ENCODE results near the gene HS6ST3. TPM values are rescaled to one million over a fixed set of nuclear protein-coding genes. Genes with fewer than 3 reads are reported as not detected.

The HS6ST3 gene
- polyA plus RNA-seq, 4 donors, result 2.7 to 3.9 (median 3.4) TPM

DNA sequence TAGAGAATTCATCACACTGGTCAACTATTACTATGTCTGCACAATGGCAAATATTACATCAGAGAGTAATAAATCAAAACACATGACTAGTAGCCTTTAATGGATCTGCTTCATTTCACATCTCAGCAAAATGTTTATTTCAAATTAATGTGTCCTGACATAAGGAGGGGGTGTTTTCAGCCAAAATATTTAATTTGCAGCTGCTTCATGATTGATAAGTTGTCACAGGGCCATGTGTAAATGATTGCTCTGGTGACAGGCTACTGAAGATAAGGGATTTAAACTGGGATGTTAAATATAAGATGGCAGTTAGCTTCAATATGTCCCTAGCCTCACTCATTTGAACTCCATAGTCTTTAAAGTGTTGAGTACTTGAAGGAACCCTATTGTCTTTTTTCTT is 601.1 kb downstream of the HS6ST3 start:
- DNase-seq (ENCODE audit: low read depth in 4 of 4, low spot score in 2 of 4), result no peak

- DNase-seq (ENCODE audit: low read depth in 4 of 4, low spot score in 2 of 4), result no peak
These were observed 606.5 kb downstream of the HS6ST3 start for GRCh38 chr13:96696389-96696900.

DNA sequence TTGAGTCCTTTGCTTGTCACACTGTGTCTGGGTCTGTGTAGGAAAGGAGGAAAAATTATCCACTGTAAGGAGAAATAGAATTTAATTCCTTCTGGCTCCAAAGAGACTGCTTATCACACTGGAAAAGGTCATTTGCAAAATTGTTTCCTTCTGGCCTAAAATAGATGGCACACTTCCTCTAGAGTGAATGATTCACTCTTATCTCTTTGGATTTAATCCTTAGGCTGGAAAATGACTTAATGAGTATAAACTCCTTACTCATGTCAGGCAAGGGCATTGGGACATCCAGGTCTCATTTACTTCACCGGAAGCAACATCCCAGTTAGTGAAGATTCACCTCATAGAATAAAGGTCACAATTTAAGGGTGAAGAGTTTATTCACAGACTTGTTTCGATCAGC is 610.8 kb downstream of the HS6ST3 start:
- no peak for DNase-seq (ENCODE audit: low read depth in 4 of 4, low spot score in 2 of 4)

DNA sequence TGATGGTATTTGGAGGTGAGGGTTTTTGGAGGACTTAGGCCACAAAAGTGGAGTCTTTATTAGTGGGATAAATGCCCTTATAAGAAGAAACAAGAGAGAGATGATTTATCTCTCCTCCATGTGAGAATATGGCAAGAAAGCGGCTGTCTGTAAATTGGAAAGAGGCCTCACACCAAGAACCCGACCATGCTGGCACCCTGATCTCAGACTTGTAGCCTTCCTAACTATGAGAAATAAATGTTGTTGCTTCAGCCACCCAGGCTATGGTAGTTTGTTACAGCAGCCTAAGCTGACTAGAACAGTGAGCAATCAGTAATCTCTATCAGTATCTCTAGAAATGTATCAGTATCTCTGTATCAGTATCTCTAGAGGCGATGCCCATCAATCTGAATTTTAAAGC is 617.2 kb downstream of the HS6ST3 start:
- no peak for DNase-seq (ENCODE audit: low read depth in 4 of 4, low spot score in 2 of 4)

GRCh38 chr13:96710166-96710862 is 620.4 kb downstream of the HS6ST3 start:
- DNase-seq (ENCODE audit: low read depth in 4 of 4, low spot score in 2 of 4), result no peak

DNA sequence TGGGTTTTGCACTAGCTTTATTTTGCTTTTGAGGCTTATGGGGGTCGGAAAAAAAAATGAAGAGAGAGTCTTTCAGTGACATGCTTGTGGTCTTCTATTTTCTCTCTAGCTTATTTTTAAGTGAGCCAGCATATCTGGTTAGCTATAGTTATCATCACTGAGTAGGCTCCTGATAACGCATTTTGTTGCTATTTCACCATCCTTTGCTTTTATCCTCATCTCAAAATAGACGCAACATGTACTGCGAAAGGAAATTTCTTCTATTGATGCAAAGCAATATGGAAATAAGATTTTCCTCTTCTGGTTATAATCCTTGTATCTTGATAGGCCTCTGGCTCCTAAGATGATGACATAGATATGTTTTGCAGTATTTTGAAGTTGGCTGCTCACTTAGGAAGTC is 630.5 kb downstream of the HS6ST3 start:
- no peak for DNase-seq (ENCODE audit: low read depth in 4 of 4, low spot score in 2 of 4)

- no peak for DNase-seq (ENCODE audit: low read depth in 4 of 4, low spot score in 2 of 4)
These were observed 636.7 kb downstream of the HS6ST3 start for GRCh38 chr13:96726651-96727050.

DNA sequence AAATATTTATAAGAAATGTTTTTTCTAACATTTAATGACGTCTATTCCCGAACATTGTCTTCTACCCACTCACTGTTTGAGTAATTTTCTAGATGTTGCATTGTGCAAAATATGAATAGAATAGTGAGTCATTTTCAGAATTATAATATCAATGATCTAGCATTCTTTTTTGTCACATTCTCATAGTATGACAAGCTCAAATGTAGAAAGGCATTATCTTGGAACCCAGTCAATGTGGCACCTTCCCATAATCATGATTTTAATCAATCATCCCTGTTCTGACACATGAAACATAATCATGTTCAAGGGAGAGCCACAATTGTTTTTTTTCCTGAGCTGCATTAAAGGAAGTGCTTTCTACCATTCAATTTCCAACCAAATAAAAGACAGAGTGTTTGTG is 638.6 kb downstream of the HS6ST3 start:
- no peak for DNase-seq (ENCODE audit: low read depth in 4 of 4, low spot score in 2 of 4)

GRCh38 chr13:96730676-96731075 is 640.8 kb downstream of the HS6ST3 start:
- no peak for DNase-seq (ENCODE audit: low read depth in 4 of 4, low spot score in 2 of 4)

- no peak for DNase-seq (ENCODE audit: low read depth in 4 of 4, low spot score in 2 of 4)
These were observed 644.6 kb downstream of the HS6ST3 start for GRCh38 chr13:96734499-96734898.

GRCh38 chr13:96741779-96742178 is 651.9 kb downstream of the HS6ST3 start:
- no peak for DNase-seq (ENCODE audit: low read depth in 4 of 4, low spot score in 2 of 4)

GRCh38 chr13:96743296-96744089 is 653.6 kb downstream of the HS6ST3 start:
- no peak for DNase-seq (ENCODE audit: low read depth in 4 of 4, low spot score in 2 of 4)

DNA sequence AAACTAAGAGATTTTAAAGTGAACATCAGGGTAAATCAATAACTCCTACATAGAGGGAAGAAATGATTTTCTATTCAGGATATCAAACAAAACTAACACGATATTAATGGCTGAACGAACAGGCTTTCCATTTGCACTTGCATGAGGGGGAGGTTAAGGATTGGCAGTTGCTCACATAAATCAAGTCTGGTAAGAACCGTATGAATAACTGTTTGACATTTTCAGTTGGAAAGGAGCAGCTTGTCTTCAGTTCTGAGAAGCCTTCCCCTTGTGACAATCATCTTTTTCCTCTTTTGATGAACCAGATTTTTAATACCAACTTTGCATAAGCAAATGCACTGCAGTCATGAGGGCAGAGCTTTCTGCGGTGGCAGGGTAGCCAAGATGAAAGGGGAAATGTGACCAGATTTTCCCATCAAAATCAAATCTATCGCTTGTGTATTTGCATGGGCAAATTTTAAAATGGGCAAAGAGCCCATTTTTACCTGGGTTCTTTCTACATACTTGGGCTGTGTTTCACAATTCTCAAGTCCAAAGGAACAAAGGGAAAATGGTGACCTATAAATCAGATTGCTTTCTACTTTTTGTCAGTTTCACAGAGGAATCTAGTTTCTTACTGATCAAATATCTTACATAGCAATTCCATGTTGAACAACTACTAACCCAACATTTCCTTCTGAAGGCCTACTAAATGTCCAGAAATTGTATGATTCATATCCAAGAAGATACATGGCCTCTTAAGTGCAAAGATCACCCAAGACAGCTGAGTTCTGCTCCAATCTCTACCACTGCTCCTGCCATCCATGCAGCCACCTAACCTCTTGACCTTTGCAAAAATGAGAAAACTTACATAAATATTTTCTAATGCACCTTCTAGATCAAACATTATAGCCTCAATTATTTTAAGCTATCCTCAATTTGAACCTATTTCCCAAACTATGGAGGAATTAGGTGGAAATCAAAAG is 654.7 kb downstream of the HS6ST3 start:
- no peak for DNase-seq (ENCODE audit: low read depth in 4 of 4, low spot score in 2 of 4)

DNA sequence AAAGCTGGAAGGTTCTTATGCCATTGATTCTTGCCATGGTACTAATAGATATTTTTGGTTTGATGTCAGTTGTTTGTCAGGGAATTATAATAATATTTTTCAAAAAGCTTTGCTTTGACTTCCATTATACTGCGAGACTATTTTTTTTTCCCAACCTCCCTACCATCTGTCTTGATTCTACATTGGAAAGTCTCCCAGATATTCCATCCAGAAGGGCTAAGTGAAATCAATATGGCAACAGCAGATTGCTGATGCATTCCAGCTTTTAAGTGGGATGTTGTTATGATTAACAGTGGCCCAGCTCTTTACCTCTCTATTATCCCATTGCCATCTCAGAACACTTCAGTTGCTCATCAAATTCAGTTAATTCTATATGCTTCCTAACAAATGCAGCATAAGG is 657.0 kb downstream of the HS6ST3 start:
- no peak for DNase-seq (ENCODE audit: low read depth in 4 of 4, low spot score in 2 of 4)

GRCh38 chr13:96749825-96750224 is 659.9 kb downstream of the HS6ST3 start:
- no peak for DNase-seq (ENCODE audit: low read depth in 4 of 4, low spot score in 2 of 4)

DNA sequence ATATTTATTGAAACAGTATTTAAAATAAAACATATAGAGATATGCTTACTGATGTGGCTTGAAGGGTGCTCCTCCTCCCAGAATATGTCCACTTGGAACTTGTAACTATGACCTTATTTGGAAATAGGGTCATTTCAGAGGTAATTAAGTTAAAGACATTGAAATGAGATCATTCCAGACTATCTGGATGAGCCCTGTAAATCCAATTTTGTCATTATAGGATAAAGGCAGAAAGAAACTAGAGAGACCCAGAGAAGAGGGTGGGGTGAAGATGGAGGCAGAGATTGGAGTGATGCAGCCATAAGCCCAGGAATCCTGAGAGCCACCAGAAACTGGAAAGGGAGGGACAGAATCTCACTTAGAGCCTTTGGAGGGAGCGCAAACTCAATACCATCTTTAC is 661.2 kb downstream of the HS6ST3 start:
- DNase-seq (ENCODE audit: low read depth in 4 of 4, low spot score in 2 of 4), result no peak

DNA sequence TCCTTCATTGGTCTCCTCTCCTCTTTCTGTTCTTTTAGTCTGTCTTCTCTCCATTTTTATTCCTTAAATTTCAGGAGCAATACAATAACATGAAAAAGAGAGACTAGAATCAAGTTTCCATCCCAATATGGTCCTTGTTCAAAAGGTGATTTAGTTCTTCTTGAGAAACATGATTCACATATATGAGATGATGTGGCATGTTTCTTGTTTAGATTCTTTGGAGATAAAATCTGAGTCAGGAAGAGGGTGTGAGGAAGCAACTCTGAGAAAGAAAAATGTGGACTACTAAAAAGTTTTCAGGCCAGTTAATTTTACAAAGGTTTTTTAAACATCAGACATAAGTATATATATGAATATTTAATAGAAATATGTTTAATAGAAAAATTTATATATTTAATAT is 673.0 kb downstream of the HS6ST3 start:
- no peak for DNase-seq (ENCODE audit: low read depth in 4 of 4, low spot score in 2 of 4)

GRCh38 chr13:96766306-96766705 is 676.4 kb downstream of the HS6ST3 start:
- DNase-seq (ENCODE audit: low read depth in 4 of 4, low spot score in 2 of 4), result no peak

GRCh38 chr13:96768524-96768923 is 678.6 kb downstream of the HS6ST3 start:
- no peak for DNase-seq (ENCODE audit: low read depth in 4 of 4, low spot score in 2 of 4)

- no peak for DNase-seq (ENCODE audit: low read depth in 4 of 4, low spot score in 2 of 4)
These were observed 680.0 kb downstream of the HS6ST3 start for GRCh38 chr13:96769874-96770273.
